Measurements from ENCODE around the gene BRICD5.

DNA sequence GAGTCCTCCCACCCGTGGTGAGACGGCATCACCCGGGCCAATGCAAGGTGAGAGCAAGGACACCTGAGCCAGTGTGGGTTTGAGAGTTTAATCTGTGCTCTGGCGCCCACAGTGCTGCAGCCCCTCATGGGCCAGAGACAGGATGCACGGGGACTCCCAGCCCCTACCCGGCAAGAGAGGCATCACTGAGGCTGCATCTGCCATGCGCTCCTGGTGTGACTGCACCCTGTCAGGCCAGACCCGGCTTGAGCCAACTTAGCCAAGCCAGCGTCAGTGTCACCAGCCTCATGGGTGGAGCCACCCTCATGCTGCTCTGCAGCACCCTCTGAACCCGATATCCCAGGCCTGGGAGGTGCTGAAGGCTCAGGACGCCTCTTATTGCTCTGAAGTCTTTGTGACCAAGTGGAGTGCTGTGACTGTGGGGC lies 1.3 kb upstream of the BRICD5 start:
- TF ChIP-seq POLR2A (IDR thresholded peaks at IDR 0.05) (no peak), CTCF (IDR thresholded peaks at IDR 0.05) (no peak)

Measured in sigmoid colon (tissue), 3 donors.